Transverse colon (tissue), 4 donors: ENCODE results near the gene RBBP5. TPM values are rescaled to one million over a fixed set of nuclear protein-coding genes. Genes with fewer than 3 reads are reported as not detected.
"Not testable (repeated sequence)": the region's sequence is repeated elsewhere in the genome, so short reads cannot be mapped to it uniquely, and the experiment has no call there.

Experiments
- DNase-seq: peaks from one replicate; pipeline ENCODE4 v3.0.0-alpha.2; 2019
- H3K27ac ChIP-seq, 4 donors: fragments of 200-600 bp; sonication (generic); 2 replicates each; pipeline ENCODE4 v1.5.1; 2016 to 2018; ENCODE audit warnings: inconsistent platforms in 4 of 4
- H3K27me3 ChIP-seq: fragments of 200-600 bp; sonication (generic); 2 replicates; pipeline ENCODE4 v1.5.1; 2017; ENCODE audit warnings: inconsistent platforms
- H3K36me3 ChIP-seq, 4 donors: fragments of 200-600 bp; sonication (generic); 2 replicates each; pipeline ENCODE4 v1.5.1; 2017 to 2019; ENCODE audit warnings: inconsistent platforms in 4 of 4
- H3K4me1 ChIP-seq, 4 donors: fragments of 200-600 bp; sonication (generic); 2 replicates each; pipeline ENCODE4 v1.5.1; 2017 to 2020; ENCODE audit warnings: inconsistent platforms in 4 of 4
- H3K4me3 ChIP-seq, 4 donors: fragments of 200-600 bp; sonication (generic); 1 replicate in 1 of 4; 2 replicates in 3 of 4; pipeline versions ENCODE4 v1.5.1 to v1.6.1; 2017 to 2019; ENCODE audit warnings: inconsistent platforms in 4 of 4
- H3K9me3 ChIP-seq, 2 donors: fragments of 200-600 bp; sonication (generic); 2 replicates each; pipeline ENCODE4 v1.5.1; 2017 to 2019; ENCODE audit warnings: inconsistent platforms in 2 of 2
- CTCF ChIP-seq, 5 experiments: fragments of 200-600 bp in 3 of 5; fragments of 450-650 bp in 2 of 5; sonication (generic) in 3 of 5; IDR thresholded peaks; 1 replicate in 2 of 5; 2 replicates in 3 of 5; pipeline ENCODE4 v1.5.1; 2016 to 2017; ENCODE audit warnings: antibody characterized with exemption in 5 of 5, inconsistent platforms in 3 of 5, mild to moderate bottlenecking in 2 of 5, moderate library complexity in 1 of 5
- EP300 ChIP-seq: sonication (generic); formaldehyde crosslinking; IDR thresholded peaks from one replicate; pipeline ENCODE4 v1.6.1; 2017; ENCODE audit warnings: antibody characterized with exemption, low read depth
- POLR2A ChIP-seq: fragments of 450-650 bp; IDR thresholded peaks from one replicate; pipeline ENCODE4 v1.6.1; 2016; ENCODE audit warnings: antibody characterized with exemption, mild to moderate bottlenecking, moderate library complexity
- POLR2AphosphoS5 ChIP-seq, 3 donors: sonication (generic); formaldehyde crosslinking; IDR thresholded peaks; one replicate each; pipeline ENCODE4 v1.6.1; 2016; ENCODE audit warnings: antibody characterized with exemption in 3 of 3
- WGBS, 2 donors: methylation state at CpG; one replicate each; pipeline ENCODE4 v1.1.5; 2018; ENCODE audit warnings: low coverage in 1 of 2; 5-methylcytosine and 5-hydroxymethylcytosine counted together
- in situ Hi-C, 4 donors: fragments of 200-750 bp; cut with MboI; loops; one replicate each; pipeline versions ENCODE4 v1.15.0 to v1.15.1; 2017; ENCODE audit warnings: low sequenced_read_pairs in 3 of 4, low pct_ligation_motif_present in 1 of 4, low pct_unique_long_range_greater_than_20kb in 1 of 4
- intact Hi-C: fragments of 100-400 bp; cut with DNase I; formaldehyde crosslinking; loops from one replicate; pipeline ENCODE4 v1.15.1; 2023; ENCODE audit warnings: low total_unique reads
- total RNA-seq, 4 donors: library from RNA; depleted of rRNA; stranded (reverse); fragments of >200 nt; gene quantifications; one replicate each; pipeline ENCODE4 v1.1.0, GENCODE V29; 2016

RBBP5 gene
- total RNA-seq, 4 donors from 2014 or later: 4.0 to 15.6 (median 10.2) TPM

GRCh38 chr1:205158048-205158616 is 36.4 kb upstream of the RBBP5 start:
- in situ Hi-C loops (no loop called here), intact Hi-C loops (no loop called here)
- Histone ChIP-seq H3K9me3 (peaks cover 6 to 9% of the 10 kb centered on the region in 2 donors), H3K27me3 (no peaks in the 10 kb centered on the region), H3K4me3 (no peak overlapping the region), H3K4me1 (no peaks in the 10 kb centered on the region), H3K36me3 (peaks cover 0 to 87% (median 40%) of the 10 kb centered on the region in 4 donors), H3K27ac (no peak overlapping the region)
- TF ChIP-seq CTCF (IDR thresholded peaks at IDR 0.05): no peak
- no peak for TF ChIP-seq POLR2AphosphoS5 (IDR thresholded peaks at IDR 0.05)
- no peak for TF ChIP-seq POLR2A
- no peak for TF ChIP-seq EP300
- 98 to 100% methylated on average over 1 to 2 of the region's 2 CpGs for WGBS, 2 donors
- no peak for DNase-seq

GRCh38 chr1:205155665-205156377 is 34.0 kb upstream of the RBBP5 start:
- H3K9me3 ChIP-seq, H3K27ac ChIP-seq, H3K27me3 ChIP-seq, DNase-seq, H3K4me3 ChIP-seq, intact Hi-C loops, H3K4me1 ChIP-seq, in situ Hi-C loops: not testable (repeated sequence)
- H3K36me3 ChIP-seq: peaks cover 0 to 67% (median 33%) of the 10 kb centered on the region in 4 donors
- WGBS, 2 donors: 38 to 63% methylated on average over 1 to 3 of the region's 3 CpGs

DNA sequence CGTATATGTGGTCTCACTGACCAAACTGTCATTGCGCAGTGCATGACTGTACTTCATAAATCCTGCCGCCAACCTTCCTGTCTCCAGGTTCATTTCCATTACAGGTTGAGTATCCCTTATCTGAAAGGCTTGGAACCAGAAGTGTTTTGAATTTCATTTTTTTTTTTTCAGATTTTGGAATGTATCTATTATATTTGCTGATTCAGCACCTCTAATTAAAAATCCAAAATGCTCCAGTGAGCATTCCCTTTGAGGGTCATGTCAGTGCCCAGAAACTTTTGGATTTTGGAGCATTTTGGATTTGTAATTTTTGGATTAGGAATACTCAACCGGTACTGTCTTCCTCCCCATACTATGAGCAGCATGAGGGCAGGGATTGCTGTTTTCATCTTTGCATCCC is 30.7 kb upstream of the RBBP5 start:
- Histone ChIP-seq H3K27ac (no peak overlapping the region), H3K27me3 (no peaks in the 10 kb centered on the region), H3K4me3 (no peak overlapping the region), H3K4me1 (no peaks in the 10 kb centered on the region), H3K36me3 (peaks cover 0 to 39% (median 20%) of the 10 kb centered on the region in 4 donors), H3K9me3 (peaks cover 6 to 9% of the 10 kb centered on the region in 2 donors)
- no peak for DNase-seq
- intact Hi-C loops (no loop called here), in situ Hi-C loops (no loop called here)
- TF ChIP-seq POLR2AphosphoS5 (IDR thresholded peaks at IDR 0.05): no peak
- TF ChIP-seq EP300: no peak
- TF ChIP-seq POLR2A: no peak
- no peak for TF ChIP-seq CTCF (IDR thresholded peaks at IDR 0.05)
- WGBS, 2 donors: 94 to 97% methylated on average over 3 to 4 of the region's 4 CpGs

GRCh38 chr1:205150651-205151428 is 29.1 kb upstream of the RBBP5 start:
- TF ChIP-seq POLR2AphosphoS5 (IDR thresholded peaks at IDR 0.05): no peak
- TF ChIP-seq EP300: no peak
- no peak for TF ChIP-seq CTCF (IDR thresholded peaks at IDR 0.05)
- TF ChIP-seq POLR2A: no peak
- Histone ChIP-seq H3K27me3 (no peaks in the 10 kb centered on the region), H3K4me3 (no peak overlapping the region), H3K36me3 (peaks cover 0 to 28% (median 11%) of the 10 kb centered on the region in 4 donors), H3K4me1 (no peaks in the 10 kb centered on the region), H3K27ac (no peak overlapping the region), H3K9me3 (peaks cover 3% of the 10 kb centered on the region in 2 donors)
- in situ Hi-C loops (no loop called here), intact Hi-C loops (no loop called here)
- 86 to 92% methylated on average over 2 to 5 of the region's 5 CpGs for WGBS, 2 donors
- DNase-seq: no peak
